ENCODE results near the gene RPP38. TPM values are rescaled to one million over a fixed set of nuclear protein-coding genes. Genes with fewer than 3 reads are reported as not detected.

Gene RPP38
- total and polyA plus RNA-seq, 10 of the 15 experiments (the other 5 are each of a cell fraction or from before 2014, with no cell fraction given): 13.0 to 40.9 (median 27.2) TPM

GRCh38 chr10:15150563-15150962 is 53.4 kb downstream of the RPP38 start (continued):
- TF ChIP-seq ZZZ3 (IDR thresholded peaks at IDR 0.05; ENCODE audit: control insufficient read depth, insufficient read length, low read depth) (no peak), USF2 (IDR thresholded peaks at IDR 0.05; ENCODE audit: borderline replicate concordance, low read depth, low read length) (no peak), JUNB (IDR thresholded peaks at IDR 0.05) (no peak)

- POLR2A ChIA-PET: interaction anchor here (0.5 to 0.8 kb wide), 3 partner anchors 13 to 218 kb away, joined by 3 read pairs; no protein-coding TSS in a partner anchor
- Histone ChIP-seq H3K27ac (ENCODE audit: control insufficient read depth, insufficient read depth) (no peak overlapping the region), H3K36me3 (ENCODE audit: control insufficient read depth in 2 of 2, insufficient read depth in 2 of 2, low read length in 1 of 2) (no peaks in the 10 kb centered on the region; a peak in 1 of 4 replicates), H2AFZ (ENCODE audit: control insufficient read depth, low read depth, low read length) (no peak overlapping the region), H3K4me3 (no peak overlapping the region), H3K9me3 (replicated peaks; ENCODE audit: control insufficient read depth, insufficient read depth, low read length) (no peaks in the 10 kb centered on the region; the same call in 2 of the 3 replicates), H3K27me3 (replicated peaks in 1 of 2; ENCODE audit: control insufficient read depth in 2 of 2, insufficient read depth in 2 of 2, low read length in 1 of 2) (no peaks in the 10 kb centered on the region), H3K4me2 (ENCODE audit: control insufficient read depth, insufficient read depth) (no peak overlapping the region), H3K4me1 (ENCODE audit: control insufficient read depth, insufficient read depth, low read length) (no peaks in the 10 kb centered on the region), H3K9ac (ENCODE audit: control insufficient read depth, insufficient read depth, low read length) (no peak overlapping the region), H3K79me2 (ENCODE audit: control insufficient read depth, insufficient read depth, low read length) (no peaks in the 10 kb centered on the region), H4K20me1 (ENCODE audit: control insufficient read depth, insufficient read depth) (no peaks in the 10 kb centered on the region)
- no TSS peak for BruUV-seq (replicated peaks)
- in situ Hi-C loops (cut with MboI): loop anchor here (25.0 kb wide), 1 partner anchor 1285 kb away; the partner anchor contains the start of gene PTER
- intact Hi-C loops (cut with micrococcal nuclease; ENCODE audit: unreplicated experiment): no loop called here
- CTCF ChIA-PET: no interaction called here
- ATAC-seq (no peak), DNase-seq (ENCODE audit: low read depth, low spot score) (no peak), FAIRE-seq (no peak)
- RAD21 ChIA-PET (ENCODE audit: unreplicated experiment): interaction anchor here (1.3 kb wide), 1 partner anchor 12 kb away, joined by 3 read pairs; no protein-coding TSS in a partner anchor
- SMC1A ChIA-PET (ENCODE audit: uncharacterized antibody, unreplicated experiment): interaction anchor here (2.1 kb wide), 1 partner anchor 10 kb away, joined by 10 read pairs; no protein-coding TSS in a partner anchor
- TF ChIP-seq TAF1 (IDR thresholded peaks at IDR 0.05; ENCODE audit: borderline replicate concordance, low read depth, low read length) (no peak), EED (IDR thresholded peaks at IDR 0.05; ENCODE audit: low read depth) (no peak), MTA2 (IDR thresholded peaks at IDR 0.05; ENCODE audit: low read depth) (no peak), SMARCA5 (IDR thresholded peaks at IDR 0.05) (no peak), YBX1 (IDR thresholded peaks at IDR 0.05) (no peak), ZBTB11 (CRISPR knock-in tag; IDR thresholded peaks at IDR 0.05) (no peak), WRNIP1 (IDR thresholded peaks at IDR 0.05; ENCODE audit: borderline replicate concordance, low read depth, low read length) (no peak), USF1 (IDR thresholded peaks at IDR 0.05; ENCODE audit: borderline replicate concordance, extremely low read length, insufficient read depth, low read depth, low read length) (no peak), KDM1A (IDR thresholded peaks at IDR 0.05; ENCODE audit: borderline replicate concordance) (no peak), E2F8 (IDR thresholded peaks at IDR 0.05; ENCODE audit: low read depth, partially characterized antibody) (no peak), BHLHE40 (IDR thresholded peaks at IDR 0.05; ENCODE audit: borderline replicate concordance in 1 of 2, low read depth in 2 of 2, low read length in 1 of 2) (no peak), BMI1 (IDR thresholded peaks at IDR 0.05; ENCODE audit: borderline replicate concordance) (no peak)
These were observed 55.4 kb downstream of the RPP38 start for GRCh38 chr10:15152556-15152955.
